Psoas muscle (tissue), 8 donors: ENCODE measurements around the gene UCHL5. TPM values are rescaled to one million over a fixed set of nuclear protein-coding genes. Genes with fewer than 3 reads are reported as not detected.
"Not testable (repeated sequence)": the region's sequence is repeated elsewhere in the genome, so short reads cannot be mapped to it uniquely, and the experiment has no call there.

Experiments used
- ATAC-seq, 4 donors: fragments of 200-7000 bp; cut with Tn5 transposase; one replicate each; pipeline ENCODE4 v1.9.1; 2020; ENCODE audit warnings: moderate library complexity in 3 of 4, mild to moderate bottlenecking in 2 of 4
- DNase-seq, 2 donors: peaks; one replicate each; pipeline ENCODE4 v3.0.0-alpha.2; 2020
- H3K27ac ChIP-seq: fragments of 200-600 bp; one replicate; pipeline ENCODE4 v1.8.0; 2022
- H3K27me3 ChIP-seq, 3 donors: fragments of 200-600 bp in 1 of 3; one replicate each; pipeline versions ENCODE4 v1.6.1 to v1.8.0; 2013 to 2022; ENCODE audit warnings: low read length in 2 of 3, mild to moderate bottlenecking in 2 of 3, moderate library complexity in 1 of 3; ENCODE audit not compliant: insufficient read depth in 3 of 3
- H3K36me3 ChIP-seq, 2 donors: fragments of 200-600 bp in 1 of 2; one replicate each; pipeline versions ENCODE4 v1.6.1 to v1.8.0; 2013 to 2022; ENCODE audit warnings: low read depth in 1 of 2, mild to moderate bottlenecking in 1 of 2, moderate library complexity in 1 of 2; ENCODE audit not compliant: insufficient read depth in 1 of 2
- H3K4me1 ChIP-seq: fragments of 200-600 bp; one replicate; pipeline ENCODE4 v1.8.0; 2022
- H3K4me3 ChIP-seq: fragments of 200-600 bp; one replicate; pipeline ENCODE4 v1.8.0; 2022; ENCODE audit warnings: mild to moderate bottlenecking
- H3K9me3 ChIP-seq: fragments of 200-600 bp; one replicate; pipeline ENCODE4 v1.8.0; 2022
- WGBS, 3 donors: extraction: QIAGEN DNeasy Blood & Tissue Kit; methylation state at CpG; one replicate each; pipeline versions ENCODE4 v1.1.6 to v1.1.7; 2013; 5-methylcytosine and 5-hydroxymethylcytosine counted together
- intact Hi-C, 2 donors: fragments of 100-400 bp; cut with DNase I; formaldehyde crosslinking; loops; one replicate each; pipeline versions ENCODE4 v1.11.0 to v1.14.2; 2022
- polyA plus RNA-seq, 3 donors: library from polyadenylated mRNA; stranded (reverse); fragments of 200-250 nt; gene quantifications; one replicate each; pipeline ENCODE4 v1.2.3, GENCODE V29; 2013
- total RNA-seq, 4 donors: library from RNA; stranded (reverse); fragmentation: NEBNext Ultra II Directional in 2 of 4; extraction: Animal tissue kit (Norgen Biotek cat#: 25700) in 2 of 4; gene quantifications; one replicate each; pipeline versions ENCODE4 v1.2.1 to v1.2.4, GENCODE V29; 2021 to 2023
- TF ChIP-seq, protein P1 (sequence below): fragments of 200-600 bp; IDR thresholded peaks from one replicate; pipeline ENCODE4 v1.8.0; 2022; ENCODE audit warnings: antibody characterized with exemption
- donor health status: healthy with polysubstance abuse.
- donor health status: DM: no; HTN: no; CAD: no; lungs with moderate emphysema.
- donor health status: Bipolar disorder and iron deficiency.
- donor health status: healthy.
- donor health status: DM: yes; HTN: yes; CAD: no.
- donor health status: DM: no; HTN: no; CAD: no.
- donor health status: DM: no; HTN: no; CAD: no.
- donor health status: DM: yes; HTN: yes; CAD: no.

Gene UCHL5
- total and polyA plus RNA-seq, 7 donors: 18.6 to 44.2 (median 32.3) TPM

DNA sequence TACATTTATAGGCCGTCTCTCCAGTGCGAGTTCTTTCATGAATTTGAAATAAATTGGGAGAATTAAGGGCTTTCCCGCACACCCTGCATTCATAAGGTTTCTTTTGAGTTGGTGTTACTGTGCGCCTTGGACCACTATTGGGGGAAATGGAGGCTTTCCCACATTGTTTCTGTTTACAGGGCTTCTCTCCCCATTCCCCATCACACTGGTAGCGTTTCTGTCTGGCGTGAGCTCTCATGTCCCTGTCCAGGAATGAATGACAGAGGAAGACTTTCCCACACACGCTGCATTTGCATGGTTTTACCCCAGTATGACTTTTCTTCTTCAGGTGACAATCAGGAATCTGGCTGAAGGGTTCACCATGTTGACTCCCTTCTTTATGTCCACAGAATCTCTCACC lies 65.0 kb downstream of the UCHL5 start:
- Histone ChIP-seq H3K36me3 (peaks cover 4 to 9% of the 10 kb centered on the region in 2 donors), H3K27ac (no peak overlapping the region), H3K4me3 (no peak overlapping the region), H3K9me3 (no peaks in the 10 kb centered on the region), H3K4me1 (no peaks in the 10 kb centered on the region), H3K27me3 (no peaks in the 10 kb centered on the region)
- ATAC-seq (no peak), DNase-seq (no peak)
- WGBS, 3 donors: 96 to 99% (median 98%) methylated on average over 7 of the region's 7 CpGs
- TF ChIP-seq, protein P1, sequence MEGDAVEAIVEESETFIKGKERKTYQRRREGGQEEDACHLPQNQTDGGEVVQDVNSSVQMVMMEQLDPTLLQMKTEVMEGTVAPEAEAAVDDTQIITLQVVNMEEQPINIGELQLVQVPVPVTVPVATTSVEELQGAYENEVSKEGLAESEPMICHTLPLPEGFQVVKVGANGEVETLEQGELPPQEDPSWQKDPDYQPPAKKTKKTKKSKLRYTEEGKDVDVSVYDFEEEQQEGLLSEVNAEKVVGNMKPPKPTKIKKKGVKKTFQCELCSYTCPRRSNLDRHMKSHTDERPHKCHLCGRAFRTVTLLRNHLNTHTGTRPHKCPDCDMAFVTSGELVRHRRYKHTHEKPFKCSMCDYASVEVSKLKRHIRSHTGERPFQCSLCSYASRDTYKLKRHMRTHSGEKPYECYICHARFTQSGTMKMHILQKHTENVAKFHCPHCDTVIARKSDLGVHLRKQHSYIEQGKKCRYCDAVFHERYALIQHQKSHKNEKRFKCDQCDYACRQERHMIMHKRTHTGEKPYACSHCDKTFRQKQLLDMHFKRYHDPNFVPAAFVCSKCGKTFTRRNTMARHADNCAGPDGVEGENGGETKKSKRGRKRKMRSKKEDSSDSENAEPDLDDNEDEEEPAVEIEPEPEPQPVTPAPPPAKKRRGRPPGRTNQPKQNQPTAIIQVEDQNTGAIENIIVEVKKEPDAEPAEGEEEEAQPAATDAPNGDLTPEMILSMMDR: no peak
- intact Hi-C loops: loop anchor here in 1 of 2 donors (5.0 kb wide), 1 partner anchor 37 kb away; no protein-coding TSS in a partner anchor

DNA sequence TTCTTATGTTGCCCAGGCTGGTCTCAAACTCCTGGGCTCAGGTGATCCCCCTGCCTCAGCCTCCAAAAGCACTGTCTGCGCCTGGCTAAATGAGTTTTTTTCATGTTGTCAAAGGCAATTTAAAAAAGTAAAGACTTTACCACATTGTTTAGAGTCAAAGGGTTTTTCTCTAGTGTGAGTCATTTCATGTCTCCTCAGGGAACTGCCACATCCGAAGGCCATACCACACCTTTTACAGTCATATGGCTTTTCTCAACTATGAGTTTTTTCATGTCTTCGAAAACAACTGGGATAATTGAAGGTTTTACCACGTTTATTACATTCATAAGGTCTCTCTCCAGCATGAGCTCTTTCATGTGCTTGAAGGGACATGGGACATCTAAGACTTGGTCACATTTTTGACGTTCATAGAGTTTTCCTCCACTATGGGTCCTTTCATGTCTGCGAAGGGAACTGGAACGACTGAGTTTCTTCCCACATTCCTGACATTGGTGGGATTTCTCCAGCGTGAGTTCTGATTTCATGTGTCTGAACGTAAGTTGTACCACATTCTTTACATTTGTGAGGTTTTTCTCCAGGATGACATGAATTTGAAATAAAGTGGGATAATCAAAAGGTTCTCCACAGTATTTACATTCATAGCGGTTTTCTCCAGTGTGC lies 65.6 kb downstream of the UCHL5 start:
- ATAC-seq: no peak
- TF ChIP-seq, protein P1: no peak
- Histone ChIP-seq H3K9me3 (no peaks in the 10 kb centered on the region), H3K27me3 (no peaks in the 10 kb centered on the region), H3K4me3 (no peak overlapping the region), H3K27ac (no peak overlapping the region), H3K36me3 (peaks cover 4 to 15% of the 10 kb centered on the region in 2 donors), H3K4me1 (no peaks in the 10 kb centered on the region)
- intact Hi-C loops: loop anchor here in 1 of 2 donors (5.0 kb wide), 1 partner anchor 36 kb away; no protein-coding TSS in a partner anchor
- WGBS, 3 donors: 84 to 88% (median 85%) methylated on average over 10 of the region's 10 CpGs
- DNase-seq: no peak

DNA sequence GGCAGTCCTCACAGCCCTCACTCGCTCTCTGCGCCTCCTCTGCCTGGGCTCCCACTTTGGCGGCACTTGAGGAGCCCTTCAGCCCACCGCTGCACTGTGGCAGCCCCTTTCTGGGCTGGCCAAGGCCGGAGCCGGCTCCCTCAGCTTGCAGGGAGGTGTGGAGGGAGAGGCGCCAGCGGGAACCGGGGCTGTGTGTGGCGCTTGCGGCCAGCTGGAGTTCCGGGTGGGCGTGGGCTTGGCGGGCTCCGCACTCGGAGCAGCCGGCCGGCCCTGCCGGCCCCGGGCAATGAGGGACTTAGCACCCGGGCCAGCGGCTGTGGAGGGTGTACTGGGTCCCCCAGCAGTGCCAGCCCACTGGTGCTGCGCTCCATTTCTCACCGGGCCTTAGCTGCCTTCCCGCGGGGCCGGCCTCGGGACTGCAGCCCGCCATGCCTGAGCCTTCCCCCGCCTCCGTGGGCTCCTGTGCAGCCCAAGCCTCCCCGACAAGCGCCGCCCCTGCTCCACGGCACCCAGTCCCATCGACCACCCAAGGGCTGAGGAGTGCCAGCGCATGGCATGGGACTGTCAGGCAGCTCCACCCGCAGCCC lies 72.3 kb downstream of the UCHL5 start:
- H3K27me3 ChIP-seq, DNase-seq, H3K4me1 ChIP-seq, H3K9me3 ChIP-seq, H3K27ac ChIP-seq, H3K4me3 ChIP-seq, intact Hi-C loops, ATAC-seq: not testable (repeated sequence)
- H3K36me3 ChIP-seq: peaks cover 0 to 17% of the 10 kb centered on the region in 2 donors
- 83 to 98% (median 93%) methylated on average over 20 to 38 of the region's 38 CpGs for WGBS, 3 donors

DNA sequence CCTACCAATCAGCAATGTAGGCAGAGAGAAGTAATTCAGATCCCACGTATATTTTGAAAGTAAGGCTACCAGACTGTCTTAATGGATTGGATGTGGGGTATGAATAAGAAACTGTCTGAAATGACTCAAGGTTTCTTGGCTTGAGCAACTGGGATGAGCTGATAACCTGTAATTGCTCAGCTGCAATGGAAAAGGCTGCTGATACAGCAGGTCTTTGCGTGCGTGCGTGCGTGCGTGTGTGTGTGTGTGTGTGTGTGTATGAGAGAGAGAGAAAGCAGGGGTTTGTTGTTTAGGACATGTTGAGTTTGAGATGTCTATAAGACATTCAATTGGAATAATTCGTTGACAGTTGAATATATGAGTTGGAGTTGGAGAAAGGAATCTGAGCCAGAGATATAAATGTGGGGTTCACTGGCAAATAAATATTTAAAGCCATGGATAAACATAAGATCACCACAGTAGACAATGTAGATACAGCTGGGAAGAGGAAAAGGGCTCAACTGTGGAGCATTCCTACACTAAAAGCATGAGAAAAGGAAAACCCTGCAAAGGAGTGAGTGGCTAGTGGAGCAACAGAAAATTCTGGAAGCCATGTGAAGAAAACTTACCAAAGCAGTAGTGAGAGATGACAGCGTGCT lies 72.9 kb downstream of the UCHL5 start:
- DNase-seq: no peak
- Histone ChIP-seq H3K4me3 (no peak overlapping the region), H3K36me3 (peaks cover 0 to 17% of the 10 kb centered on the region in 2 donors), H3K9me3 (no peaks in the 10 kb centered on the region), H3K27ac (no peak overlapping the region), H3K27me3 (no peaks in the 10 kb centered on the region), H3K4me1 (no peaks in the 10 kb centered on the region)
- TF ChIP-seq, protein P1: no peak
- intact Hi-C loops: no loop called here
- WGBS, 3 donors: 80 to 91% (median 88%) methylated on average over 8 of the region's 8 CpGs
- no peak for ATAC-seq

DNA sequence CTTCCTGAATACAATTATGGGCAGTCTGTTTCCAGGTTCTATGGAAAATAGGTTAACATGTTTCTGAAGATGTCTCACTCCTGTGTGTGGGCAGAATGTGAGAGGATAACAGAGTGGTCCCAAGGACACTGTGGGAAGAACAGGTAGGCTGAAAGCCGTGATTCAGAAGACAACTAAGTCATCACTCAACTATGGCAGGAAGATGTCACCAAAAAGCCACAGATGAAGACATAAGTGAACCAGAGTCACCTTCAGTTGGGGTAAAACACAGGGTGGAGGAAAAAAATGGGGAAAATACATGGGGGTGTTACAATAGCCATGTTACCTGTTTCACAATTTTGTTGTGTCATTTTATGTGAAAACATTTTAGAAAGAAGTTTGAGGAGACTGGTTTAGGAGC lies 75.1 kb downstream of the UCHL5 start:
- no peak overlapping the region for H3K4me3 ChIP-seq
- ATAC-seq (no peak), DNase-seq (no peak)
- WGBS, 3 donors: 83 to 100% (median 85%) methylated on average over 1 of the region's 1 CpG
- H3K9me3 ChIP-seq: no peaks in the 10 kb centered on the region
- no peaks in the 10 kb centered on the region for H3K27me3 ChIP-seq
- intact Hi-C loops: no loop called here
- no peak overlapping the region for H3K27ac ChIP-seq
- H3K36me3 ChIP-seq: peaks cover 0 to 17% of the 10 kb centered on the region in 2 donors
- no peaks in the 10 kb centered on the region for H3K4me1 ChIP-seq
- TF ChIP-seq, protein P1: no peak
